GM18526 (cell line): ENCODE measurements around the gene TUBGCP2.

ENCODE experiments used
- POLR2A ChIP-seq: IDR thresholded peaks from 3 replicates; pipeline ENCODE4 v1.6.1; 2011; ENCODE audit not compliant: insufficient read length; ENCODE audit errors: extremely low read depth

TUBGCP2 gene

DNA sequence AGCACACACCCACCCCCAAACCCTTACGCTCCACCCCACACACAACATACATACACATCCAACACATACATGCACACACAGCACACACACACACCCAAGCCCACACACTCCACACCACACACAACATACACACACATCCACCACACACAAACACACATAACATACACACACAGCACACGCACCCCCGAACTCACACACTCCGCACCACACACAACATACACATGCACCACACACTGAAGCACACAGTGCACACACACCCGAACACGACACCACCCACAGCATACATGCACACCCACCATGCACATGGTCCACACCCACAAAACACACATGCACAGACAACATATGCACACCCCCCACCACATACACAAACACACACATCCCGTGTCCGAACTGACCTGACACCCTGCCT, 40.5 kb upstream of the TUBGCP2 start:
- no peak for TF ChIP-seq POLR2A

DNA sequence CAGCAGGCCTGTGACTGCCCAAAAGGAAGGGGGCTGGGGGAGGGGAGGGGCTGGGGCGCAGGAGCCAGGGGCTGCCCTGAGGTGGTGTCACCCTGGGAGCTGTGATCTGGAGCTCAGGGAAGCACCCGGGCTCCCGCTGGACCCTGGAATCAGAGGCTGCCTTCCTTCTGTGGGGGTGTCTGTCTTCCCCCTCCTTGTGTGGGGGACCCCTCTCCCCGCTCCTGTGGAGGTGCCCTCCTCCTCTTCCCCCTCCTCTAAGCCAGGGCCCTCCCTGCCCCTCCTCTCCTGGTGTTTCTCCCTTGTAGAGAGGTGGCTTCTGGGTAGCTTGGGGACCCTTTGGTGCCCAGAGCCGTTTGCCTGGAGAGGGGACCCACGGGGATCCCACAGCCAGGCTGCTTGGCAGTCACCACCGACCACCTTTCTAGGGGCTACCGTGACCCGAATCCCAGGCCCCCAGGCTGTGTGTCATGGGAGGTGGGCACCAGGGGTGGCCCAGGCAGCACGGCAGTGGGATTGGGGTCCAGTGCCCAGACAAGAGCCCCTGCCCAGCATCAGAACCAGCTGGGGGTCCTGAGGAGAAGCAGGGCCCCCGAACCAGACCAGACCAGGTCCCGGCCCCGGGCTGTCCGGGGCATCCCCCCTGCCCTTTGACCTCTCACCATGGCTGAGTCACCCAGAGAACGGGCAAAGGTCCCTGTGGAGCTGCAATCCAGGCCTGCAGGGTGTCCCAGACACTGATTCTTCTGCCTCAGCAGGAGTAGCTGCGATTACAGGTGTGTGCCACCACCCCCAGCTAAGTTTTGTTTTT, 39.2 kb upstream of the TUBGCP2 start:
- no peak for TF ChIP-seq POLR2A

DNA sequence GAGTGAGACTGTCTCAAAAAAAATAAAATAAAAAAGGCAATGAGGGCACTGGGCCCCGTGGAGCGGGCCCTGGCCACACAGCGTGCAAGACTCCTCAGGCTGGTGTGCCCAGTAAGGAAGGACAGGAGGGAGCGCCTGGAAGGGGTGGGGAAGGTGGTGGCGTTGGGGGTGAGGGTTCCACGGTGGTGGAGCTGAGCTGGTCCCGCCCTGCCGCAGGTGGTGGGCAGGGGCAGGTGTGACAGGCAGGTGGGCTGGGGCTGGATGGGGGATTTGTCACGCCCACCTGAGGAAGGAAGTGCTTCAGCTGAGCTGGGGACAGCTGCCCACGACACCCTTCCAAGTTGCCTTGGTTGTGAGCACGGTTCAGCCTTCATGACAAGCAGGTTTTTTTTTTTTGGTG, 37.7 kb upstream of the TUBGCP2 start:
- no peak for TF ChIP-seq POLR2A

DNA sequence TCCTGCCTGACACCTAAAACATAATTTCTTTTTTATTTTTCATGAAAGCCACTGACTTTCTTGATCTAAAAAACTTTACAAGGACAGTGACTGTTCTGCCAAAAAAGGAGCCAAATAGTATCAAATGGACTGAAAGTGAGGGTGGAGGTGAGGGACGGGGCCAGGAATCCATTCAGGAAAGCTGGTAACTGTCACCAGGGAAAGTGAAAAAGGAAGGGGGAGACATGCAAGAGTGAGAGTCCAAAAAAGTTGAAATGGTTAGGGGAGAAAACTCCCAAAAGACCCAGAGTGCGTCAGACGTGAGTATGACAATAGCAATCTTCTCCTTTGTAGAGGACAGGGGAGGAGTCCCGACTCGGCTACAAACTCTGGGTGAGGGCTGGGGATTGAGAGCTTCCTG, 35.6 kb upstream of the TUBGCP2 start:
- TF ChIP-seq POLR2A: no peak

DNA sequence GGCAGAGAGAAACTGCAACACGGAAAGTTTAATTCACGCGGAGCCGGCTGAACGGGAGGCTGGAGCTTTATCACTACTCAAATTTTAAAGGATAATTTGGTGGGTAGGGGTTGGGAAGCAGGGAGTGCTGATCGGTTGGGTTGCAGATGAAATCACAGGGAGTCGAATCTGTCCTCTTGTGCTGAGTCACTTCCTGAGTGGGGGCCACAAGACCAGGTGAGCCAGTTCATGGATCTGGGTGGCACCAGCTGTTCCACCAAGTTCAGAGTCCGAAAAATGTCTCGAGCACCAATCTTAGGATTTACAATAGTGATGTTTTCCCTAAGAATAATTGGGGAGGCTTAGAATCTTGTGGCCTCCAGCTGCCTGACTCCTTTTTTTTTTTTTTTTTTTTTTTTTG, 34.9 kb upstream of the TUBGCP2 start:
- no peak for TF ChIP-seq POLR2A

DNA sequence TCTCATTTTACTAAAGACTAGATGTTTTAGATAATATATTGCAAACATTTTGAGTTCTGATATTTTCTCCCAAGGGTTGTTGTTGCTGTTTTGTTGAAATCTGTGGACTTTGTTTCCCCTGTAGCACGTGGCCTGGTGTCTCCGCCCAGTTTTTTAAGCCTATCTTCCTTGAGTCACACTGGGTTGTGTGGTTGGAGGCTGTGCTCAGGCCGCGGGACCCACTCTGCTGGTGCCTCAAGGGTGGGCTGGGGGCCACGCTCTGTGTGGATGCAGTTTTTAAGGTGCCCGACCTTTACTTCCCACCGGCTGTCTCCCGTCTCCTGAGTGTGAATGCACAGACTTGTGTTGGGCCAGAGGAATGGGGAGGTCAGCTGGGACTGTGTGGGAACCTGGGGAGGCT, 34.3 kb upstream of the TUBGCP2 start:
- no peak for TF ChIP-seq POLR2A

DNA sequence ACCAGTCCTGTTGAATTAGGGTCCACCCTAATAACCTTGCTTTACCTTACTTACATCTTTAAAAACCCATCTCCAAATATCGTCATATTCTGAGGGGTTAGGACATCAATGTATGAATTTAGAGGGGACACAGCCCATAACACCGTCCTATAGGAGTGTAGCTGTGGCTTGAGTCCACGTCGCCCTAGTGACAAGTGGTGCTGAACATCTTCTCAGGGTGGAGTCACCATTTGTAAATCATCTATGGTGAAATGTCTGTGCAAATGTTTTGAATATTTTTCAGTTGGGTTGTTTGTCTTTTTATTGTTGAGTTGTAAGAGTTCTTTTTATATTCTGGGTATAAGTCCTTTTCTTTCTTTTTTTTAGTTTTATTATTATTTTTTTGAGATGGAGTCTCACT, 33.3 kb upstream of the TUBGCP2 start:
- no peak for TF ChIP-seq POLR2A

DNA sequence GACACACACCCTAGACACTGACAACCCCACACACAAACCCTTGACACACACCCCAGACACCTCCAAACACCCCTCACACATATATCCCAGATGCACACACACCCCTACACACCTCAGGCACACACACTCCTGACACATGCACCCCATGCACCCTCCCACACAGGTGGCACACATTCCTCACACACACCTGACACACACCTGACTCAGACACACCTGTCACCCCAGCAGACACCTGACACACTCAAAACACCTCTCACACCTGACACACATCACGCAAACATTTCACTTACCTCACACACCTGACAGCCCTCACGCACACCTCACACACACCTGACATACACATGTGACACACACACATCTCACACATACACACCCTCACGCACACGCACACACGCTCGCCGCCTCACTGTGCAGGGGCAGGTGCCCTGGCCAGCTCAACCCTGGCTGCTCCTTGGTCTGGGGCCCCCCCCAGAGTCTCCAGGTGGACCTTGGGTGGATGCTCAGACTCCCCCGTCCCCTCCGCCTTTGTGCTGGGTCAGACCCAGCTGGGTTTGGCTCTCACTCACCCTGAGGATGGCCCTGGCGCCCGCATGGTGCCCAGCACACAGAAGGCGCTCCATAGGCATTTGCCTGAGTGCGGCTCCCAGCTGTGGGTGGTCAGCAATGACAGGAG, 31.2 kb upstream of the TUBGCP2 start:
- TF ChIP-seq POLR2A: no peak

DNA sequence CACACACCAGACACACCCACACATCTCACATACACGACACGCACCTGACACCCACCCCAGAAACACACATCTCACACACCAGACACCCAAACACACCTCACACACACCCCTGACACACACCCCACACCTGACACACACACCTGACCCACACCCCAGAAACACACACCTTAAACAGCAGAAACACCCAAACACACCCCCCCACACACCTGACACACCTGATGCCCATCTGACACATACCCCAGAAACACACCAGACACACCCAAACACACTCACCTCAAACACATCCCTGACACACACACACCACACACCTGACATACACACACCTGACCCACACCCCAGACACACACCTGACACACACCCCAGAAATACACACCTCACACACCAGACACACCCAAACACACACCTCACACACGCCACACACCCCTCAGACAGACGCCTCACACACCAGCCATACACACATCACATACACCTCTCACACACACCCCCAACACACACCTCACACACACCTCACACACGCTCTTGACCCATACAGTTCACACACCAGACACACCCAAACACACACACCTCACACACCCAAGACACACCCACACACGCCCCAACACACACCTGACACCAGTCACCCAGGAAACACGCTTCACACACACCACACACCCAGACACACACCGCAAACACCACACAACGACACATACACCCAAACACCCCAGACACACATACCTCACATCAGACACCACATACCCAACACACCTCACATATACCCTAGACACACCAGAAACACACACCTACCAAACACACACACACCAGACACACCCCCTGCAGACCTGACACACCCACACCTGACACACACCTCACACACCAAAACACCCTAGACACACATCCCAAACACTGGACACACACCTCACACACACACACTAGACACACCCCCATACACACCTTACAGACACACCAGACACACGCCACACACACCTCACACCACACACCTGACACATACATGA, 29.7 kb upstream of the TUBGCP2 start:
- no peak for TF ChIP-seq POLR2A

DNA sequence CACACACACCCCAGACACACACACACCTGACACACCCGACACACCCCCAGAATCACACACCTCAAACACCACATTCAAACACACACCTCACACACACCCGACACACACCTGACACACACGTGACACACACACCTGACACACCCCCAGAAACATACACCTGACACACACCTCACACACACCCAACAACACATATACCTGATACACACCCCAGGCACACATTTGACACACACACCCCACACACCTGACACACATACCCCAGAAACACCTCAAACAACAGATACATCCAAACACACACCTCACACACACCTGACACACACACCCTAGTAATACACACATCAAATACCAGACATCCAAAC, 28.7 kb upstream of the TUBGCP2 start:
- TF ChIP-seq POLR2A: no peak

DNA sequence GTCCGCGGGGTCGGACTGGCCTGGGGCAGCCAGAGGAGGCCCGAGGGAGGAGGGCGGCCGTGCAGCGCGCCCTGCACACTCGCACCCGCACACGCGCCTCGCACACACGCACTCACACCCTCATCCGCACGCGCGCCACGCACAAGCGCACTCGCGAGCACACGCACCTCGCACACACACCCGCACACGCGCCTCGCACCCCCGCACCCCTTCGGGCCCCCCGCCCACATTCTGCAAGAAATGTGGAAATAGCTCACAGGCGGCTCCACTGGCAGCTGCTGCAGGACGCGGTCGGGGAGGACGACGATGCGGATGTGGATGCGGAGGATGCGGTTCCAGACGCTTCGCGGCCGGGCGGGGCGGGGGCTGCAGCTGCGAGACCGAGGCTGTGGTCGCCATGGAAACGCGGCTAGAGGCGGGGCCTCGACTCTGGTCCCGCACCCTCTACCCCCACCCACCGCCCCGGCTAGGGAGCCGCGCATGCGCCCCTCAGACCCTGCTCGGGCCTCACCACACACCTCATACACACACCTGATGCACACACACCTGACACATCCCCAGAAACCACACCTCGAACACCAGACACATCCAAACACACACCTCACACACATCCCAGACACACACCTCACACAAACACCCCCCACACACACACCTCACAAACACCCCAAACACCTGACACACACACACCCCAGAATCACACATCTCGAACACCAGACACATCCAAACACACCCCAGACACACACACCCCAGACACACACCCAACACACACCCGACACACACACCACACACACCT, 28.1 kb upstream of the TUBGCP2 start, which contains the start of gene CALY:
TSS of gene CALY (minus strand) at position 320 of the 793 bp plus-strand sequence. CDS start 7,907 bp downstream, outside the sequence.
- TF ChIP-seq POLR2A: no peak

DNA sequence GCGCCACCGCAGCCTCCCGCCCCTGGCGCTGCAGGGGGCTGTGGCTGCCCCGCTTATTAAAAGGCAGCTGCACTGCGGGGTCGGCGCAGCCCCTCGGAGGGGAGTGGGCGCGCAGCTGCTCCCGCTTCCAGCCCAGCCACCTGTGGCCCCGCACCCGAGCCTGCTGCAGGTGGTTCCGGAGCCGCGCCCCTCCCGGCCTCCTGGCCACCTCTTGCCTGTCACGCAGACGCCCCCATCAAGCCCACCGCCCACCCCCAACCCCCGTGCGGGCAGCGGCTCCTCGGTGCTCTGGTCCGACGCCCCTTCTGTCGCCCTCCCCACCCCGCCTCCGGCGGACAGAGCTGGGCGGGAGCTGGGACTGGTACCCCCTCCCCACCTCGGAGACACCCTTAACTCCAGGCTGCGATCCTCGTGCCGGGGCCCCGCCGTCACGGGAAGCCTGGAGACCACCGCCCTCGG, 27.5 kb upstream of the TUBGCP2 start:
- no peak for TF ChIP-seq POLR2A

DNA sequence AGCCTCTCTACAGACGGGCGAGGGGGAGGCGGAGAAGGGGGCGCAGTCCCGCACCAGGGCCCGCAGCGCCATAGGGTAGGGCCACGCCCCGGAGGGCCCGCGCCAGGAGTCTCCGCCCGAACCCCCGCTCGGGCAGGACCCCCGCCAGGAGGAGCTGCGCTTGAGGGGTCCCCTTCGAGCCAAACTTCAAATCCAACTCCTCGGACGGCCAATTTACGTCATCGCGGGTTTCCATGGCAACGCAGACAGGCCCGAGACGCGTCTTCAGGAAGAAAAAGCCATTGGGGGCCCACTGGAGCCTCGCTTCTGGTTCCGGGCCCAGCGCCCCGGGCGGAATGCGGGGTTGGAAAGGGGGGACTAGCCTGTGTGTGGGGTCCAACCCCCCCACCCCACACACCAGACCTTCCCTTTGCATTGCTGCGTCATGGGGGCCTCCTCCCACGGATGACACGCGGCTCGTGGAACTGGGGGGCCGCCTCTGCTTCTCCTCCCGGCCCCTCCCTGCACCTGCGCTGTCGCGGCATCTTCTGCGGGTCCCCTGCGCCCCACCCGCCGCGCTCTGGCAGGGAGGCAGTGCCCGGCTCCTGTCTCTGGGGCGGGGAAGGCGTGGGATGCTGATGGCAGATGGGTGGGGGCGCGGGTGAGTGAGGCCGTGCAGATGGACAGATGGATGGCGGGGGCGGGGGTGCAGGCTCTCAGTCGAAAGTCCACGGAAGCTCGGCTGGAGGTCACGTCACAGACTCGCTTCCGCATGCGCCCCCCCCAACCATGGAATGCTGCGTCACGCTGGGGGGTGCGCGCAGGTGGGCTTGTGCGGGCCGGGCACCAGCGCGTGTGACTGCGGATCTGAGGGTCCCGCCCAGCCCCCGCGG, 26.8 kb upstream of the TUBGCP2 start:
- no peak for TF ChIP-seq POLR2A
